ENCODE measurements around the gene TEAD3. TPM values are rescaled to one million over a fixed set of nuclear protein-coding genes. Genes with fewer than 3 reads are reported as not detected.

TEAD3 gene
- total and polyA plus RNA-seq, 11 donors, result 25.8 to 54.3 (median 35.2) TPM

DNA sequence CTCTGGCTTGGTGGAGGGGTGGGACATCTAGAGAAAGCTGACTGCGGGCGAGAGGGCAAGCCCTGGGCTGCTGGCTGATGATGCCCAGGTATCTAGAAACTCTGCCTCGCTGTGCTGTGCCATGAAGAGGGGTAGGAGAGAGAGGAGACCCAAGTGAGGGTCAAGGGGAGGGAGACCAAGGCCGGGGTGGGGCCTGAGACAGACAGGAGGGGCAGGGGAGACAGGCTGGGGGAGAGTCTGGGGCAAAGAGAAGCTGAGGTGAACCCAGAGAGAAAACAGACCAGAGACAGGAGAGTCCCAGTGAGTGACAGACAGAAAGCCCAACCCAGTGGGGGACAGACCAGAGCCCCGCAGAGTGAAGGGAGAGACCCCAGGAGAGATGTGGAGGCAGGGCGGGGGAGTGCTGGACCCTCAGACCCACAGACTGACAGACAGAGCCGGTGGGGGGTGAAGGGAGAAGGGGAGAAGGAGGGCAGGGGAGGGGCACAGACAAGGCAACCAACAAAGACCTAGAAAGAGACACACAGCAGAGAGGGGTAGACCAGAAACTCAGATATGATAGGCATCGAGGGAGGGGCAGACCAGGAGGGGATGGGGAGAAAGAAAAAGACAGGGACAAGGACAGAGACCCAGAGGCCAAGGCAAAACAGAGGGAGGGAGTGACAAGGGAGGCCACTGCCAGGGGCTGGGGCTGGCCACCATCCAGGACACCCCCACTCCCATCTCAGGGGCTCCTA is 5.9 kb downstream of the TEAD3 start:
- ATAC-seq (peak in 1 of 4 donors; percentile 3), DNase-seq (no peak)
- intact Hi-C loops (cut with DNase I), result no loop called here
- peak overlapping the region; percentile 18 to 100 (median 89) for H3K27ac ChIP-seq
- TF ChIP-seq POLR2A (IDR thresholded peaks at IDR 0.05), result no peak
- TF ChIP-seq, protein P1, sequence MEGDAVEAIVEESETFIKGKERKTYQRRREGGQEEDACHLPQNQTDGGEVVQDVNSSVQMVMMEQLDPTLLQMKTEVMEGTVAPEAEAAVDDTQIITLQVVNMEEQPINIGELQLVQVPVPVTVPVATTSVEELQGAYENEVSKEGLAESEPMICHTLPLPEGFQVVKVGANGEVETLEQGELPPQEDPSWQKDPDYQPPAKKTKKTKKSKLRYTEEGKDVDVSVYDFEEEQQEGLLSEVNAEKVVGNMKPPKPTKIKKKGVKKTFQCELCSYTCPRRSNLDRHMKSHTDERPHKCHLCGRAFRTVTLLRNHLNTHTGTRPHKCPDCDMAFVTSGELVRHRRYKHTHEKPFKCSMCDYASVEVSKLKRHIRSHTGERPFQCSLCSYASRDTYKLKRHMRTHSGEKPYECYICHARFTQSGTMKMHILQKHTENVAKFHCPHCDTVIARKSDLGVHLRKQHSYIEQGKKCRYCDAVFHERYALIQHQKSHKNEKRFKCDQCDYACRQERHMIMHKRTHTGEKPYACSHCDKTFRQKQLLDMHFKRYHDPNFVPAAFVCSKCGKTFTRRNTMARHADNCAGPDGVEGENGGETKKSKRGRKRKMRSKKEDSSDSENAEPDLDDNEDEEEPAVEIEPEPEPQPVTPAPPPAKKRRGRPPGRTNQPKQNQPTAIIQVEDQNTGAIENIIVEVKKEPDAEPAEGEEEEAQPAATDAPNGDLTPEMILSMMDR (IDR thresholded peaks at IDR 0.05), result no peak
- H3K4me3 ChIP-seq, result peak overlapping the region in 7 of 12 donors; percentile 26 to 49 (median 46)
- H3K4me1 ChIP-seq, result peaks cover 0 to 92% (median 60%) of the 10 kb centered on the region in 12 donors
- WGBS, 4 donors, result 34 to 50% (median 37%) methylated on average over 8 of the region's 8 CpGs
- H3K27me3 ChIP-seq, result peaks cover 0 to 19% (median 0%) of the 10 kb centered on the region in 9 donors
- no peaks in the 10 kb centered on the region for H3K9me3 ChIP-seq
- H3K36me3 ChIP-seq, result no peaks in the 10 kb centered on the region

DNA sequence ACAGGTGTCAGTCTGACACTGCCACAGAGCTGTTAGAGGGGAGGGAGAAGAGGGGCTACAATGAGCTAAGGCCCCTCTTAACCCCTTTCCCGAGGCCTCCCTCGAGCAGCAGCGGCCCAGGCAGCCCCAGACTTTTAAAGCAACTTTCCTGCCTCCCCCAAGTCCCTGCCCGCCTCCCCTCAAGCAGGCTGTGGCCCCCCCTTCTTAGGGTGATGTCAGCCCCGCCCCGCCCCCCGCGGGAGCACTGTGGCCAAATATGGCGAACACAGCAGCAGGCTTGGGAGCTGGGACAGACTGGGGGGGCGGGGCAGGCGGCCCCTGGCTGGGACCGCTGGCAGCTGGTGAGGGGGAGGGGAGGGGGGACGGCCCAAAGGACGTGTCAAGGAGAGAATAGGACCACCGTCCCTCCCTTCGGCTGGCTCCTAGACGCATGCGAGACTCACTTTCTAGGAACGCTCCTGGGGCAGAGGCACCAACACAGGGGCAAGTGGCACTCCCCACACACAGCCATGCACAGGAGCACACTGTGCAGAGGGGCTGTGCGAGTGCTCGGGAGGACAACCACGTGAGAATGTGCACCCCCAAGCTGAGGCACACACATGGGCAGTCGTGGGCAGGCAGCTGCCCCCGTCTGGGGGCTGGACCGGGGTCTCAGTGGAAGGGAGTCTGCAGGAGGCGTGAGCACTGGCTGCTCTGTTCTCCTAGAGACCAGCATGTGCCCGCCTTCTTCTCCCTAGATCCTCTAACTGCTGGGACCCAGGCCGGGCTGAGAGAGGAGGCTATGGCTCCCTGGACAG is 6.7 kb downstream of the TEAD3 start:
- no peaks in the 10 kb centered on the region for H3K36me3 ChIP-seq
- H3K9me3 ChIP-seq, result no peaks in the 10 kb centered on the region
- peak overlapping the region in 10 of 12 donors; percentile 3 to 49 (median 36) for H3K4me3 ChIP-seq
- peak overlapping the region; percentile 18 to 100 (median 89) for H3K27ac ChIP-seq
- H3K27me3 ChIP-seq, result peaks cover 0 to 11% (median 0%) of the 10 kb centered on the region in 9 donors
- H3K4me1 ChIP-seq, result peaks cover 0 to 92% (median 61%) of the 10 kb centered on the region in 12 donors
- intact Hi-C loops (cut with DNase I), result no loop called here
- TF ChIP-seq, protein P1 (IDR thresholded peaks at IDR 0.05), result no peak
- no peak for TF ChIP-seq POLR2A (IDR thresholded peaks at IDR 0.05)
- DNase-seq (peak; percentile 89 to 94 (median 92)), ATAC-seq (peak; percentile 71 to 85 (median 74))
- 5 to 17% (median 15%) methylated on average over 13 to 28 of the region's 28 CpGs for WGBS, 4 donors

DNA sequence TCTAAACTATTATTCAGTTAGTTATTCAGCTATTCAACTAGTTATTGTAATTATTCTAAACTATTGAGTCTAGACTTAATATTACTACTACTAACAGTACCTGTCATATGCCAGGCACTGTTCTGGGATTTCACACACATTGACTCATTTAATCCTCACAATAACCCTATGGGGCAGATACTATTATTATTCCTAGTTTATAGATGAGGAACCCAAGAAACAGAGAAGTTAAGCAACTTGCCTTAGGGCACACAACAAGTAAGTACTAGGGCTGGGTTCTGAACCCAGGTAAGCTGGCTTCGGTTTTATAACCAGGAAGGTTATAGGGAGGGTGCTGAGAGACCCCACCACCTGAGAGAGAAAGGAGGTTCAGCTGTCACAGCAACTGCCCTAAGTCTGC is 7.8 kb downstream of the TEAD3 start:
- H3K4me1 ChIP-seq, result peaks cover 0 to 85% (median 55%) of the 10 kb centered on the region in 12 donors
- H3K27ac ChIP-seq, result peak overlapping the region in 9 of 12 donors; percentile 59 to 100 (median 89)
- 75 to 92% (median 90%) methylated on average over 1 of the region's 1 CpG for WGBS, 4 donors

More for the DNA sequence above, 7.8 kb downstream of the TEAD3 start:
- no peaks in the 10 kb centered on the region for H3K9me3 ChIP-seq
- intact Hi-C loops (cut with DNase I), result no loop called here
- DNase-seq (peak in 1 of 5 donors; percentile 22), ATAC-seq (no peak)
- TF ChIP-seq POLR2A (IDR thresholded peaks at IDR 0.05), result no peak
- TF ChIP-seq, protein P1 (IDR thresholded peaks at IDR 0.05), result no peak
- peaks cover 0 to 9% (median 0%) of the 10 kb centered on the region in 9 donors for H3K27me3 ChIP-seq
- no peak overlapping the region for H3K4me3 ChIP-seq
- H3K36me3 ChIP-seq, result peaks cover 0 to 5% (median 1%) of the 10 kb centered on the region in 9 donors
